T-helper 2 cell treated with Interferon-gamma antibody and Interleukin-4, amounts not matched to agents 100 ng/mL and 5 ng/mL, for 36 hours (primary cell): ENCODE data around the gene RIPK3. TPM values are rescaled to one million over a fixed set of nuclear protein-coding genes. Genes with fewer than 3 reads are reported as not detected.

Source experiments
- intact Hi-C: fragments of 100-400 bp; cut with micrococcal nuclease; formaldehyde crosslinking; loops from one replicate; pipeline ENCODE4 v1.15.1; 2023
- total RNA-seq: library from RNA; stranded (reverse); gene quantifications from 2 replicates; pipeline ENCODE4 v1.2.3, GENCODE V29; 2022

Gene RIPK3
- total RNA-seq, 1 donor from 2014 or later, result 34.6 TPM

DNA sequence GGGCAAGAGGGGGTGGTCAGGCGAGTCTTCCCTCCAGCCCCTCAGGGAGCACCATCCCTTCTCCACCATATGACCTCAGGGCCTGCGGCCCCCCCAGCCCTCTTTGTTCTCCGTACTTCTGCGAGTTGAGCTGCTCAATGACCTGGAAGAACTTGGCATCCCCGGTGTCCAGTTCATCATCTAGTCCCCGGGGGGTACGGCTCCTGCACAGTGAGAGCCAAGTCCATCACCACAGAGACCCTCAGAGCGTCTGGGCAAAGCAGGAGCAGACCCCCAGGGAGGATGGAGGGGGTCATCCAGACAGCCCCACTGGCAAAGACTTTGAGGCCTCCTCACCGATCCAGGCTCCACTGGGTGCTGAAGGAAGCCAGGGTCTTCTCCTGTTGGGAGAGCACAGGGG, 13.8 kb downstream of the RIPK3 start:
- intact Hi-C loops, result no loop called here

DNA sequence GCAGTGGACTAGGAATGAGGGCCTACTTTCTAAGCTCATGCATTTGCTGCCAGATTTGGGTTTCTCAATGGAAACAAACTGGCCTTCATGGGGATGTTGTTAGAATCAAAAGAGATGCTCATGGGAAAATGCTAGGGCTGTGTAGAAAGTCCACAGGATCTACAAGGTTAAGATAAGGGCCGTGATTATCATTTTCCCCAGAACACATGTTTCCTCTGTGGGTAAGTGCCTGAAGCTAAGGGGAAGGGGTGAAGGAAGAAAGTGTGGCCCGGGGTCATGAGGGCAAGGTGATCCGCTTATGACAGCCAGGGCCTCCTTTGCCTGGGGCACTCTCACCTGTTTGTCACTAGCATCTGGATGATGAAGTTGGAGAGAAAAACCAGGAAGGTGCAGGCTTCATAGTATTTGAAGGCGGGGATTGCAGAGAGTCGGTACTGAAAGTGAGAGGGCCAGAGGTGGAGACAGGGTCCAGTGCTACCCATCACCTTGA, 14.7 kb downstream of the RIPK3 start:
- intact Hi-C loops, result no loop called here

DNA sequence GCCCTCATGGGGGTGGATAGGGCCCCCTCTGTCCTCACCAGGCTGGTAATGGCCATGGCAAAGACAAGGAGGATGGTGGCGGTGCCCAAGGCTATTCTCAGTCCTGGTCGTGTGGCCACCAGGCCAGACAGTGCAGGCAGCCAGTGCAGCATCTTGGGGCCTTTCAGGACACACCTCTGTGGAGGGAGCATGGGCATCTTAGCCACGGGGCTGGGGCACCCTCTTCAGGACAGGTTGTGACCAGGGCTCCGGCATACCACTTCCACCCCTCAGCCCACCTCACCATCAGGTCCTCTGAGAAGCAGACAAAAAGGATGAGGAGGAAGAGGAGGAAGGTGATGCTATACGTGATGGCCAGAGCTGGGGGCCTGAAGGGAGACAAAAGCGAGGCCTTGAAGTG, 15.8 kb downstream of the RIPK3 start:
- intact Hi-C loops, result no loop called here

DNA sequence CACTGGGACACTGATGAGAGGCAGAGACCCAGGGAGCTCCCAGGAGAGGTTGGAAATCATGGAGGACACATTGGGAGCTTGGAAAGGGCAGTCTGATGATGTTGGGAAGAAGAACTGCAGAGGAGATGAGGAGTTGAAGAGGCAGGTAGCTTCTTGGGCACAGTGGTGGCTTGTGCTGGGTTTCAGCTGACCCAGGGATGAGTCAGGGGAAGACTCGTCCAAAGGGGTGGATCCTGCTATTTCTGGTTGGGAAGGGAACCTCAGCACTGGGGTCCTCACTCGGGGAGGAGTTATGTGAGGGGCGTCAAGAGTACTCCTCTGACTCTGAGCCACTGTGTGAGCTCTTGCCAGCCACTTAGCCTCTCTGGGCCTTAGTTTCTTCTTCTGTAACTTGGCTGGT, 16.4 kb downstream of the RIPK3 start:
- intact Hi-C loops, result no loop called here

DNA sequence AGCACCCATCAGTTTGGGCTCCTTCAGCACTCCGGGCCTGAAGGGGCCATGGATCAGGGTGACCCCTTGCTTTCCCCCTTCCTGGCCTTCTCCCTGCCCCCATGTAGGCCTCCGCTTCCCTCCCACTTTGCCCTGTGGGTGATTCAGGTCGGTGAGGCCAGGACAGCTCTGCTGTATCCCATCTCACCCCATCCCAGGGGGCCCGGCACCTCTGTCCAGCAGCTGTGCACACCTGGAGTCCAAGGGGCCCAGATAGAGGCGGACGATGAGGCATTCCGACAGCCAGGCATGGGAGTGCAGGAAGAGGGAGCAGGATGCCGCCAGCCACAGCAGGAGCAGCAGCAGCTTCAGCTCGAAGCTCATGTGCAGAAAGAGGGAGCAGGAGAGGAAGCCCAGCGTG, 17.1 kb downstream of the RIPK3 start:
- intact Hi-C loops, result no loop called here

DNA sequence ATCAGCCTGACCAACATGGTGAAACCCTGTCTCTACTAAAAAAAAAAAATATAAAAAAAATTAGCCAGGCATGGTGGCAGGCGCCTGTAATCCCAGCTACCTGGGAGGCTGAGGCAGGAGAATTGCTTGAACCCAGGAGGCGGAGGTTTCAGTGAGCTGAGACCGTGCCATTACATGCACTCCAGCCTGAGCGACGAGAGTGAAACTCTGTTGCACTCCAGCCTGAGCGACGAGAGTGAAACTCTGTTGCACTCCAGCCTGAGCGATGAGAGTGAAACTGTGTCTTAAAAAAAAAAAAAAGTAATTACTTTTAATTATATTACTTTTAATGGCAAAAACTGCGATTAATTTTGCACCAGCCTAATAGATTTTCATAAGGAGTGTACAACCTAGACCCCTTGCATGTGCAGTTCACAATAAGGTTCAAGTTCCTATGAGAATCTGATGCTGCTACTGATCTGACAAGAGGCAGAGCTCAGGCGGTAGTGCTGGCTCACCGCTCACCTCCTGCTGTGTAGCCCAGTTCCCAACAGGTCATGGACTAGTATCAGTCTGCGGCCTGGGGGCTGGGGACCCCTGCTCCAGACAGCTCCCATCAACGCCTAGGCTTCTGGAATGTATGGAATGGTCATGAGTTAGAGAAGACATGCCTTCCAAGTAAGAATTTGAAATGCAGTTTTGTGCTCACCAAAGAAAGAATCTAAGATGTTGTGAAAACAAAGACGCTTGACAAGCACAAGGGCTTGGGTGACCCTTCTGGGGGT, 18.4 kb downstream of the RIPK3 start:
- intact Hi-C loops, result no loop called here

DNA sequence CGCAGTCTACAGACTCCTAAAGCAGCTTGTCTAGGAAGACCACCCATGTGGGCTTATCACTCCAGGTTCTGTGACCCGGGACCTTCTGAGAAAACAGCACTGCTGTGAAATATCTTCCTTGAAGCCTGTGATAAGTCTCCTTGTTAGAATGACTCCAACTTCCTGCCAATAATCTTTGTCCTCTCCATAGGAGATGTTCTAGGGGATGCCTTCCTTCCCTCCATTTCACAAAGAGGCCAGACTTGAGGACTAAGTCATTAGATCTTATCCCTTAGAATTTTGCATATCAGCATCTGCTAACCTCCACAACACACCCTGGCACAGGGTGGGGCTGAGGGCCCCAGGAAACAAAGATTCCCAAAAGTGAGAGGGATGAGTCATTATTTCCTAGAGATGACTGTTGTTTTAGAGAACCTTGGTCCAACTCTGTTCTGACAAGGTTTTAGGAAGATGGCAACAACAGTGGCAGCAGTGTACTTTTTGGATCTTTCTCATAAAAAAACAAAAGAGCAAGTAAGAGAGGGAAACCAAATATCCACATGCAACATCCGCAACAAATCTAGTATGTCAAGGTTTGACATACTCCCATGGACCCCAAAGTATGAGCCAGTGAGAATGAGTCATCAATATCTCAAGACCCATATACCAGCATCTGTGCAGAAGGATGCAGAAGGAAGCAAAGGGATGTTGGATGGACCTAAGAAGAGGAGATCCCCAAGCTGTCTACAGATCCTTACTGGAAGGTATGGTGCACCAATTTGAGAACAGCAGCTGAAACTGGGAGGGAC, 22.5 kb downstream of the RIPK3 start:
- intact Hi-C loops, result no loop called here

DNA sequence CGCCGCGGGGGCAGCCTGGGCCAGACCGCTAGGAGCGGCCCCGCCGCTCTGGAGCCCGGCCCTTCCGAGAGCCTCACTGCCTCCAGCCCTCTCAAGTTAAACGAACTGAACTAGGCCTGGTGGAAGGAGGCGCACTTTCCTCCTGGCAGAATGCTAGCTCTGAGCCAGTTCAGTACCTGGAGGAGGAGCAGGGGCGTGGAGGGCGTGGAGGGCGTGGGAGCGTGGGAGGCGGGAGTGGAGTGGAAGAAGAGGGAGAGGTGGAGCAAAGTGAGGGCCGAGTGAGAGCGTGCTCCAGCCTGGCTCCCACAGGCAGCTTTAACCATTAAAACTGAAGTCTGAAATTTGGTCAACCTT, 23.2 kb downstream of the RIPK3 start:
- intact Hi-C loops, result no loop called here

DNA sequence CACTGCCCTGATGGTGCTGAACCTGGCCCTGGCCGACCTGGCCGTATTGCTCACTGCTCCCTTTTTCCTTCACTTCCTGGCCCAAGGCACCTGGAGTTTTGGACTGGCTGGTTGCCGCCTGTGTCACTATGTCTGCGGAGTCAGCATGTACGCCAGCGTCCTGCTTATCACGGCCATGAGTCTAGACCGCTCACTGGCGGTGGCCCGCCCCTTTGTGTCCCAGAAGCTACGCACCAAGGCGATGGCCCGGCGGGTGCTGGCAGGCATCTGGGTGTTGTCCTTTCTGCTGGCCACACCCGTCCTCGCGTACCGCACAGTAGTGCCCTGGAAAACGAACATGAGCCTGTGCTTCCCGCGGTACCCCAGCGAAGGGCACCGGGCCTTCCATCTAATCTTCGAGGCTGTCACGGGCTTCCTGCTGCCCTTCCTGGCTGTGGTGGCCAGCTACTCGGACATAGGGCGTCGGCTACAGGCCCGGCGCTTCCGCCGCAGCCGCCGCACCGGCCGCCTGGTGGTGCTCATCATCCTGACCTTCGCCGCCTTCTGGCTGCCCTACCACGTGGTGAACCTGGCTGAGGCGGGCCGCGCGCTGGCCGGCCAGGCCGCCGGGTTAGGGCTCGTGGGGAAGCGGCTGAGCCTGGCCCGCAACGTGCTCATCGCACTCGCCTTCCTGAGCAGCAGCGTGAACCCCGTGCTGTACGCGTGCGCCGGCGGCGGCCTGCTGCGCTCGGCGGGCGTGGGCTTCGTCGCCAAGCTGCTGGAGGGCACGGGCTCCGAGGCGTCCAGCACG, 23.8 kb downstream of the RIPK3 start:
- intact Hi-C loops, result no loop called here

DNA sequence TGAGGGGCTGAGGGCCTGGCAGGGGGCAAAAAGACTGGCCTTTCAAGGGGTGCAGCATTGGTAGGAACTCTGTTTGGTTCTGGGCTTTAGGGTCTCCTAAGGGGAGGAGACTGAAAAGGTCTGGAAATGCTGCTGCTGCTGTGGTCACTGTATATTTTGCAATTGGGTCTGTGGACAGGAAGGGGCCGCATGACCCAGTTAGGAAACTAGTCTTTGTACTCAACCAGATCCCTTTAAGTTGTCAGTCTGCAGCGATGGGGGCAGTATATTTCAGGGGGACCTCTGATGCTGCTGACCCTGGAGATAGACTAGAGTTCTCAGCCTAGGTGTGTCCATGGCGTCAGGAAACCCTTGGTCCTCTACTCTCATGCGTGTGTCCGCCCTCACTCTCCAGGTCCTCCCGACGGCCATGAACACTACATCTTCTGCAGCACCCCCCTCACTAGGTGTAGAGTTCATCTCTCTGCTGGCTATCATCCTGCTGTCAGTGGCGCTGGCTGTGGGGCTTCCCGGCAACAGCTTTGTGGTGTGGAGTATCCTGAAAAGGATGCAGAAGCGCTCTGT, 24.5 kb downstream of the RIPK3 start:
- intact Hi-C loops, result no loop called here

DNA sequence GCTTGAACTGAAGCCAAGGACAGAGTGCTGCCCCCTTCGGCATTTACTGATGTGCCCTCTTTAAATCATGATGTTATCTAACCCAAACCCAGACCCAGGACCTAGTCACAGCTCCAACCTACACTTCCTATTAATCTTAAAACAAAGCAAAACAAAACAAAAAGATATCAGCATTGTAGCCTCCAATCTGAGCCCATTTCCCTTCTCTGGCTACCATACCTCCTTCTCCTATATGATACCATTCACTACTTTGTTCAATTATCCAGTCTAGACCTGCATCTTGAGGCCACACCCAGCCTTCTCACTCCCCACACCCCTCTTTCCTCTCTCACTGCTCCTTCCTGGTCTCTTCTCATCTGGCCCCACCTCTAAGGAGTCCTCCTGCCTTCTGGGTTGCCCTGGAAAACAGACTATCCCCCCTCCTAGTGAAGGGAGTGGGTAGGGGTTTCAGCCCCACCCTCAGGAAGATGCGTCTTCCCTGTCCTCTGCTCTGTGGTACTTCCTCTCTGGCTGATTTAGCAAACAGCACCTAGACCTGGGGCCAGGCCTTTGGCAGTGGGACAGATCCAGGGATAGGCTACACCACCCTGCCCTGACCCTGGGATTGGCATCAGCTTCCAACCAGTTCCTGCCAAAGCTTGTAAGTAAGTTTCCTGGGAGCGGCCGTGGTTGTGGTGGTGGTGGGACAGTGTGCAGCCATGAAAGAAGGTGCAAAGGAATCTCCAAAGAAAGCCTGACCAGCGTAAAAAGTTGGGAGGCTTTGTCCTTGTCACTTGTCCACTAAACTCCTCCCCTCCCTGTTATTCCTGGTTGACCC, 25.2 kb downstream of the RIPK3 start:
- intact Hi-C loops, result loop anchor here (5.0 kb wide), 1 partner anchor 118 kb away; no protein-coding TSS in a partner anchor

DNA sequence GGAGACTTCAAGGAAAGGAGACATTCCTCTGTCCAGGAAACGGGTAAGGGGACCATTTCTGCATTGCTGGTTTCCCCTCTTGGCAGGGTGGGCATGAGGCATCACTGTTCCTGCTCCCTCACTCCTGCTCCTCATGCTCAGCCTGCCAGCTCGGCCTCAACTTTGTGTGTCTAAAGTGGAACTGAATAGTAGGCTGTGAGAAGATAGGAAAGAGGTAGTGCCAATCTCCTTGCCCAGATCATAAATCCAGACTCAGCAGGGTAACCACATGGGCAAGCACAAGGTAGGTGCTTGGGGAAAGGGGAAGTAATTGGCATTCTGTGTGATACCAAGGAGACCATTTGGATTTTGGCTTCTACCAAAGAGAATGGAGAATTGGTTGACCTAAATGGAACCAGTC, 25.9 kb downstream of the RIPK3 start:
- intact Hi-C loops, result loop anchor here (5.0 kb wide), 1 partner anchor 118 kb away; no protein-coding TSS in a partner anchor

DNA sequence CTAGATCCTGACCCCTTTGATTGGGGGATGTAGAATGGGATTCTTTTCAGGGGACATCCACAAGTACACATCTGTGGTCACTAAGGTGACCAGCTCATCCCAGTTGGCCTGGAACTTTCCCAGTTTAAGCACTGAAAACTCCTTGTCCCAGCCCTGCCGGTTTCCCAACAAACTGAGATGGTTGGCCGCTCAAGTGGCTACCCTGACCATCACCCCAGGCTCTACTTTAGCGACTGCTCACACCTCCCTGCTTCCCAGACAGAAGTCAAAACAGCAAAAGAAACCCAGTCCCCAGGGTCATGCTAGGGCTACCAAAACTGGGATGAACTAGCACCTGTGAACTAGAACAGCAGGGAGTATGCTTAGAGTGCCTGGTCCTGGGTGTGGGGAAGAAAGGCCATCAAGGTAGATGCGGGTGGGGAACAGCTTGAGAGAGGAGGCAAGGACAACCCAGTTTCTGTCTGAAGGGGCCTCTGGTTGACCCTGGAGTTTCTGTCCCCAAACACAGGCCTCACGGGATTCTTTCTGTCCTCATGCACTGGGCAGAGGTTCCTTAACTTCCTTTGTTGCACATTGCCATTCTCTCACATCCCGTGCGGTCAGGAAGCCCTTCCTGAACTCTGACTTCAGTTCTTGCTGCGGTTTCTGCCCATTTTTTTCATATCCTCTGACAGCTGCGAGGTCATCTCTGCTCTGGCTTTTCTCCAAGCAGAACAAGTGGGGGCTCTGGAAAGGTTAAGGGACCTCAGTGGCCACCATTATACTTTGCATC, 26.9 kb downstream of the RIPK3 start:
- intact Hi-C loops, result loop anchor here (5.0 kb wide), 1 partner anchor 119 kb away; no protein-coding TSS in a partner anchor

DNA sequence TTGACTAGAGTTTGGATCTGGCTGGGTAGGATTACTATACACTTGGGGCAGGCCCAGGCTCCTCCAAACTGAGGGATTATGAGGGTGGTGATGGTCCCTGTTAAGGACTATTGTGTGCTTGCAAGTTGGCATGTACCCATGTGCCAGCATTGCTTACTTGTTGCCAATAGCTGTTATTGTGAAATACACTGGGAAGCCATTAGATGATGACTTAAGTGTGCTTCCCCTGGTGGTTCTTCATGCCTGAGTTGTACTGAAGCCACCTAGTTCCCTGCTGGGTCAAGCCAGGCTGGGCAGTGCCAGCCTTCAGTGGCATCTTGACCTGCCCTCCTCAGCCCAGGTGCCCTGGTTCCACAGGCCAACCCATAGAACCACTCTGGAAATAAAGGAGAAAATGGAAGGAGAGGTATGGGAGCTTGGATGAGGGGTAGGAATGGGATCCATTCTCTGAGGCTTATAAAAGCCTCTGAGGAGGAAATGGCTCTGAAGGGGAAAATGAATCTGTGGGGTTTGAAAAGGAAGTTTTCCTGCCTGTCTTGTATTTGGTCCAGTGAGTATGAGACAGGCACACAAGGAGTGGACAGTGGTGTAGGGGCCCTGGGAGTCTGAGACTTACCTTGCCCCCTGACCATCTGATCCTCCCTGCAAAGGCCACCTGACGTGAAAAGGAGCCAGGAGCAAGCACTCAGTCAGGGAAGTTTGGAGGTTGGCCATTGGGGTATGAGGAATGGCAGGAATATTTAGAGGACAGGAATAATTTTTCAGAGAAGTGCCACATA, 27.8 kb downstream of the RIPK3 start:
- intact Hi-C loops, result loop anchor here (1.0 to 5.0 kb wide), 3 partner anchors 21 to 120 kb away; partner anchors contain the start of gene CHMP4A

DNA sequence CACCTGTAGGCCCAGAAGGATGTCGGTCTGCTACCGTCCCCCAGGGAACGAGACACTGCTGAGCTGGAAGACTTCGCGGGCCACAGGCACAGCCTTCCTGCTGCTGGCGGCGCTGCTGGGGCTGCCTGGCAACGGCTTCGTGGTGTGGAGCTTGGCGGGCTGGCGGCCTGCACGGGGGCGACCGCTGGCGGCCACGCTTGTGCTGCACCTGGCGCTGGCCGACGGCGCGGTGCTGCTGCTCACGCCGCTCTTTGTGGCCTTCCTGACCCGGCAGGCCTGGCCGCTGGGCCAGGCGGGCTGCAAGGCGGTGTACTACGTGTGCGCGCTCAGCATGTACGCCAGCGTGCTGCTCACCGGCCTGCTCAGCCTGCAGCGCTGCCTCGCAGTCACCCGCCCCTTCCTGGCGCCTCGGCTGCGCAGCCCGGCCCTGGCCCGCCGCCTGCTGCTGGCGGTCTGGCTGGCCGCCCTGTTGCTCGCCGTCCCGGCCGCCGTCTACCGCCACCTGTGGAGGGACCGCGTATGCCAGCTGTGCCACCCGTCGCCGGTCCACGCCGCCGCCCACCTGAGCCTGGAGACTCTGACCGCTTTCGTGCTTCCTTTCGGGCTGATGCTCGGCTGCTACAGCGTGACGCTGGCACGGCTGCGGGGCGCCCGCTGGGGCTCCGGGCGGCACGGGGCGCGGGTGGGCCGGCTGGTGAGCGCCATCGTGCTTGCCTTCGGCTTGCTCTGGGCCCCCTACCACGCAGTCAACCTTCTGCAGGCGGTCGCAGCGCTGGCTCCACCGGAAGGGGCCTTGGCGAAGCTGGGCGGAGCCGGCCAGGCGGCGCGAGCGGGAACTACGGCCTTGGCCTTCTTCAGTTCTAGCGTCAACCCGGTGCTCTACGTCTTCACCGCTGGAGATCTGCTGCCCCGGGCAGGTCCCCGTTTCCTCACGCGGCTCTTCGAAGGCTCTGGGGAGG, 28.9 kb downstream of the RIPK3 start, which contains the start of gene LTB4R:
Gene LTB4R (plus strand): TSS at position 857 of the 959 bp plus-strand sequence. CDS start 4,150 bp downstream, outside the sequence.
- intact Hi-C loops, result loop anchor here (1.0 to 5.0 kb wide), 3 partner anchors 22 to 121 kb away; partner anchors contain the start of gene CHMP4A

DNA sequence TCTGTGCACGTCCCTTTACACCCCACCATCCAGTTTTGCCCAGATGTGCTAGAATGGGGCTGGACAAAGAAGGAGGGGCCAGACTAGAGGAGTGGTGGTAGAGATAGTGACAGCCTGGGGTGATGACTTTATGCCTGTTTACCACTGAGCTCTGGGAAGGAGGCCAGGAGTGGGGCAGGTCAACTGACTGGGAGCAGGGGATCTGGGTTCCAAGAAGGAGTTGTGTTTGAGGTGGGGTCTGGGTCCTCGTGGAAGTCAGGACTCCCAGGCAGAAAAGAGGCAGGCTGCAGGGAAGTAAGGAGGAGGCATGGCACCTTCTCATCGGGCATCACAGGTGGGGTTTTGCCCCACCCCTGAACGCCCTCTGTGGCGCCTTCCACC, 29.5 kb downstream of the RIPK3 start:
- intact Hi-C loops, result loop anchor here (2.0 to 5.0 kb wide), 2 partner anchors 23 to 122 kb away; no protein-coding TSS in a partner anchor

DNA sequence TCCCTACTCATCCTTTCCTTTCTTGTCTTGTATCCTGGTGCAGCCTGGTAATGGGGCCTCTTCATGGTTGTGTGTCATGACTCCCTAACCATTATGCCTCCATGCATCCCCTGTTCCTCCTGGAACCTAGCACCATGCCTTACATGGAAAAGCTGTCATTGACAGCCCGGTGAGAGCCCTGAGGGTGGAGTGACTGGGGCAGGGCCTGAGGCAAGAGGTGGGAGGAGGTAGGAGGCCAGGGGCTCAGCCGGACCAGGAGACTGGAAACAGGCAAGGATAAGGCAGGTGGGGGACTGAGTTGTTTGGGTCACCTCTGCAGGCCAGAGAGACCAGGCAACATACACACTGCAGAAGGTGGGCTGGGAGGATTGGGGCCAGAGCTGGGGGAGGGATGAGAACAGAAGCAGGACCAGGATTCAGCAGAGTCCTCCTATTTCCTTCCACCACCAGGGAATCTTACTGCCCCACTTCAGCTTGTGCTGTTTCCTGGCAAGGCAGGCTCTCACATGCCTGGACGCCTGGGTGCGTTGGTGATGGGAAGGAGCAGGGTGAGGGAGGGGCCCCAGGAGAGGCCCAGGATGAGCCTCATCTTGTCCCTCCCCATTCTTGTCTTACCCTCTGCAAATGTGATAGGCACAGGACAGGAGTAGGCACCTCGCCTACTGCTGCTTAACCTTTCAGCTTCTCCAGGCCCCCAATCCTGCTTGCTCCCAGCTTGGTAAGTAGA, 30.1 kb downstream of the RIPK3 start, which contains the start of gene LTB4R2:
Gene LTB4R2 (plus strand): TSS at position 603 of the 727 bp plus-strand sequence. CDS start 525 bp downstream, outside the sequence.
- intact Hi-C loops, result loop anchor here (2.0 to 5.0 kb wide), 2 partner anchors 23 to 123 kb away; no protein-coding TSS in a partner anchor
